Bronchial epithelial cell (primary cell): Measurements from ENCODE around the gene SMAD7. TPM values are rescaled to one million over a fixed set of nuclear protein-coding genes. Genes with fewer than 3 reads are reported as not detected.

ENCODE experiments used
- DNase-seq: peaks from one replicate; pipeline ENCODE4 v3.0.0-alpha.2; 2010; ENCODE audit warnings: low read depth
- FAIRE-seq: peaks from 2 replicates; lab custom pipeline; 2011; peaks lifted over from hg19 to GRCh38; lab: Jason Lieb, UNC
- H3K27me3 ChIP-seq: 2 replicates; pipeline ENCODE4 v1.5.1; 2011; ENCODE audit warnings: low read length; ENCODE audit not compliant: control insufficient read depth, insufficient read depth
- H3K36me3 ChIP-seq: 2 replicates; pipeline ENCODE4 v1.5.1; 2011; ENCODE audit warnings: low read length; ENCODE audit not compliant: control insufficient read depth, insufficient read depth
- H3K4me3 ChIP-seq: 2 replicates; pipeline ENCODE4 v1.5.1; 2011; ENCODE audit warnings: mild to moderate bottlenecking, low read depth, low read length, control low read depth
- total RNA-seq: library from RNA; depleted of rRNA; stranded (reverse); fragments of >200 nt; gene quantifications from 2 replicates; pipeline ENCODE4 v1.2.1, GENCODE V29; 2014
- TF ChIP-seq, protein P1 (sequence below): IDR thresholded peaks from 2 replicates; pipeline ENCODE4 v1.5.1; 2011; ENCODE audit warnings: mild to moderate bottlenecking, moderate library complexity, low read length, control low read depth, inconsistent platforms; ENCODE audit not compliant: insufficient read depth, severe bottlenecking

The SMAD7 gene
- total RNA-seq, 1 donor from 2014 or later, result 19.2 TPM

GRCh38 chr18:48902856-48903601, 47.7 kb downstream of the SMAD7 start:
- H3K27me3 ChIP-seq, result no peaks in the 10 kb centered on the region
- no peaks in the 10 kb centered on the region for H3K36me3 ChIP-seq
- TF ChIP-seq, protein P1, sequence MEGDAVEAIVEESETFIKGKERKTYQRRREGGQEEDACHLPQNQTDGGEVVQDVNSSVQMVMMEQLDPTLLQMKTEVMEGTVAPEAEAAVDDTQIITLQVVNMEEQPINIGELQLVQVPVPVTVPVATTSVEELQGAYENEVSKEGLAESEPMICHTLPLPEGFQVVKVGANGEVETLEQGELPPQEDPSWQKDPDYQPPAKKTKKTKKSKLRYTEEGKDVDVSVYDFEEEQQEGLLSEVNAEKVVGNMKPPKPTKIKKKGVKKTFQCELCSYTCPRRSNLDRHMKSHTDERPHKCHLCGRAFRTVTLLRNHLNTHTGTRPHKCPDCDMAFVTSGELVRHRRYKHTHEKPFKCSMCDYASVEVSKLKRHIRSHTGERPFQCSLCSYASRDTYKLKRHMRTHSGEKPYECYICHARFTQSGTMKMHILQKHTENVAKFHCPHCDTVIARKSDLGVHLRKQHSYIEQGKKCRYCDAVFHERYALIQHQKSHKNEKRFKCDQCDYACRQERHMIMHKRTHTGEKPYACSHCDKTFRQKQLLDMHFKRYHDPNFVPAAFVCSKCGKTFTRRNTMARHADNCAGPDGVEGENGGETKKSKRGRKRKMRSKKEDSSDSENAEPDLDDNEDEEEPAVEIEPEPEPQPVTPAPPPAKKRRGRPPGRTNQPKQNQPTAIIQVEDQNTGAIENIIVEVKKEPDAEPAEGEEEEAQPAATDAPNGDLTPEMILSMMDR, result no peak
- no peak for FAIRE-seq
- no peak overlapping the region for H3K4me3 ChIP-seq
- no peak for DNase-seq

DNA sequence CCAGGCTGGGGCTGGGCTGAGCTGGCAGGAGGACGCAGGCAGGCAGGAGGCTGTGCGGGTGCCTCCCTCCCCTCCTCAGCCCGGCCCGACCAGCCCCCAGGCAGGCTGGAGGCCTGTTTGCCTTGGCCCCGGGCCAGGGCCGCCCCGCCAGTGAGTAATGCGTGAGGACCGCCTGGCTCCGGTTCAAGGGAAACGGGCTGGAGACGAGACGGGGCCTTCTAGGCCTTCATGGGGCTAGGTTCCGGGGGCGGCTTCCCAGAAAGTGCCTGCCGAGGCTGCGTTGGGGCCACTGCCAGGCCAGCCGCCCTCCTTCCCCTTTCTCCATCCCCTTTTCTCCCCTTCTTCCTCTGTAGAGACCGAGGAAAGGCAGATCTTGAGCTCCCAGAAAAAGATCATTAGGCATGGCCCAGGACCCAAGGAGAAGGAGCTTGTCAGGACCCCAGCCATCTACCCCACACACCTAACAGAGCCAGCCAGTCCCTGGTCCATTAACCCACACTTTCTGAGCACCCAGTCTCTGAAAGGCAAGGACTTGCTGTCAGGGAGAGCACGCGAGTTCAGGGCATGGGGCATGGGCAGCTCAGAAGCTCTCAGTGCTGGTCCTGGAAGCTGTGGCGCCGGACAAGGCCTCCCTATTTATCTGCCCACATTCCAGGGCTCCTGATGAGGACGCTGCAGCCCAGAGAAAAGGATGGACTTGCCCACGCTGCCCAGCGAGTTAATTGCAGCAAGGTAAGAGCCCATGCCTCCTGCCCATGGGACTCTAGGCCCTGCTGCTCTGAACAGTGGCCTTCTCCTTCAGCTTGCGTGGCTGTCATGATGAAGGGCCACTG, 48.5 kb downstream of the SMAD7 start:
- DNase-seq (peak; percentile 58), FAIRE-seq (no peak)
- Histone ChIP-seq H3K27me3 (no peaks in the 10 kb centered on the region), H3K36me3 (no peaks in the 10 kb centered on the region), H3K4me3 (no peak overlapping the region)
- TF ChIP-seq, protein P1, result no peak

DNA sequence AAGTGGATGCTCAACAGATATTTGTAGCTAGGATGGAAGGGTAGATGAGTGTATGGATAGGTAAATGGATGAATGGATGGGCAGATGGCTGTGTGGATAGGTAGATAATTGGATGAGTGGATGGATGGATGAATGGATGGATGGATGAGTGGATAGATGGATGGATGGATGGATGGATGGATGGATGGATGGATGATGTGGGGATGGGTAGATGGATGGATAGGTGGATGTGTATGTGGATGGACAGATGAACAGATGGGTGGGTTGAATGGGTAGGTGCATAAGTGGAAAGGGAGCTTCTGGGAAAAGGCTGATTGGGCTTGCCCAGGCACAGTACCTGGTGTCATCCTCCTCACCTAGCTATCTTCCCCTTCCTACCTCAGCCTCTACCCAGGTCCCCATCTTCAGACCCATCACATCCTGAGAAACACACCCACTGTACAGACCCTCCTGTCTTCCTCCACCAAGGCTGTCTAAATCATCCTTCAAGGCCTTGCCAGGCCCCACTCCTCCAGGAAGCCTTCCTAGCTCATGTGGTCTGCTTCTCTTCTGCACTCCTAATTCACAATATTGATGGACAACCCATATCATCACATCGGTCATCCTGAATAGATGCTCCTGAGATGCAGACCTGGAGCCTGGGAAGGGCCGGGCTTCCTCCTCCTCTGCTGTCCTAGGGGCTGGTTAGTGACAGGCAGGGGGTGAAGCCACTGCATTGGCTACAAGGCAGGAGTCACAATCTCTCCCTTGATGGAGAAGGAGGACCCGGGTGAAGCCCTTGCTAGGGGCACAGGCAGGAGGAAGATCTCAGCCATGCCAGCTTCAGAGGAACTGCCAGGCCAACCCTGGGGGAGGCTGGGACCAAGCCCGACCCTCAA, 49.4 kb downstream of the SMAD7 start:
- Histone ChIP-seq H3K27me3 (no peaks in the 10 kb centered on the region), H3K36me3 (no peaks in the 10 kb centered on the region), H3K4me3 (no peak overlapping the region)
- no peak for DNase-seq
- no peak for FAIRE-seq
- TF ChIP-seq, protein P1, result no peak

GRCh38 chr18:48900469-48900868, 50.3 kb downstream of the SMAD7 start:
- TF ChIP-seq, protein P1, result no peak
- Histone ChIP-seq H3K4me3 (no peak overlapping the region), H3K27me3 (no peaks in the 10 kb centered on the region), H3K36me3 (no peaks in the 10 kb centered on the region)
- no peak for DNase-seq
- FAIRE-seq, result no peak

GRCh38 chr18:48899558-48900174, 51.1 kb downstream of the SMAD7 start:
- TF ChIP-seq, protein P1, result no peak
- DNase-seq (peak; percentile 51), FAIRE-seq (no peak)
- Histone ChIP-seq H3K36me3 (no peaks in the 10 kb centered on the region), H3K4me3 (no peak overlapping the region), H3K27me3 (no peaks in the 10 kb centered on the region)
